GM10847 (cell line): ENCODE results near the gene CCL3.

ENCODE experiments used
- POLR2A ChIP-seq: IDR thresholded peaks from 2 replicates; pipeline ENCODE4 v1.6.1; 2011; ENCODE audit not compliant: insufficient read length; ENCODE audit errors: extremely low read depth

The CCL3 gene

DNA sequence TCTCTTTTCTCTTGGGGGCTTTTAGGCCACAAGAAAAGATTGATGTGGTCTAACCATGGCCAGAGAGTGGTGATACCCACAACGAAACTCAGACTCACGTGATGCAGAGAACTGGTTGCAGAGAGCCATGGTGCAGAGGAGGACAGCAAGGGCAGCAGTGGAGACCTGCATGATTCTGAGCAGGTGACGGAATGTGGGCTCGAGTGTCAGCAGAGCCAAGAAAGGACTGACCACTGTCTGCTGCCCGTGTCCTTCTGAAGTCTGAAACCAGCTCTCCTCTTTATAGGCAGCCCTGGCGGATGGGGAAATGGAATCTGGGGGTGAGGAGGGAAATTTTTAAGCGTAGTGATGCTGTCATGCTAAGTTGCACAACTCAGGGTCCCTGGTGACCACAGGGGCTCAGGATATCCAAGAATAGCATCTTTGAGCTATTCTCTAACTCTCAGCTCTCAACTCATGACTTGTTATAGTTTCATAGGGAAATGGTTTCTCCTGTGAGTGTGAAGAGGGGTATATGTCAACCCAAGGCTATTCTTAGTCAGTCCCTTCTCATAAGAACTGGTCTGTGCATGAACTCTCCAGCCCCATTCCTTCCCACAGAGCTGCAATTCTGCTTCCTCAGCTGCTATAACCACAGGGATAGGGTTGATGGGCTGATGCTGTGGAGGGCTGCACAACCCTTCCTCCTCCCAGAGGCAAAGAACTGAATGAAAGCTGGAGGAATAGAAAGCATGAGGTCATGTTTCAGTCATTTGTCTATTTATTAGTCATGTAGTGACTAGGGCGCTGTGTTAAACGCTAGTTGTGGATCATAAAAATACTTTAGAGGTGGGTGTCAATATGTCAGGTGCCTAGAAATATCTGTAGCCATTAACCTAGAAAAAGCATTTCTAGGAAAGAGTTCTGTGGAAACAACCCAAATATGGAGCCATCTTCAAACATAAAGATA is at the start of gene CCL3:
CCL3 (minus strand) TSS at position 256 of the 949 bp plus-strand sequence; CDS start at position 171, 85 bp downstream.
- TF ChIP-seq POLR2A = peak; percentile 93

DNA sequence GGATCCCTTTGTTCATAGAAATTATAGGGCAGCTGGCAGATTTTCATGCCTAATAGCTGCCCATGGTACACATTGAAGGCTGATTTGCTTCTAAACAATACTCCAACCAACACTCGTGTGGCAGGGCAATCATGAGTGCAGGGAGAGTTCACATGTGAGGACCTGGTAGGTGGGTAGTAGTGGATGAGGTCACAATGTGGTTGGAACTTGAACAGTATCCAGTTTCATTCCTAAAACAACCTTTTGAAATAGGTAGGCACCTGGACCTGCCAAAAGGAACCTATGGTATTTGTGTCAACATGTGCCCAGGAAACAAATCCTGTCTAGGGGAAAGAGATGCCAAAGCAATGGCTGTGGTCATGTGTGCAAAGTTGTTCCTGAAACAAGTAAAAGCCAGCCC is 46.5 kb upstream of the CCL3 start:
- no peak for TF ChIP-seq POLR2A

DNA sequence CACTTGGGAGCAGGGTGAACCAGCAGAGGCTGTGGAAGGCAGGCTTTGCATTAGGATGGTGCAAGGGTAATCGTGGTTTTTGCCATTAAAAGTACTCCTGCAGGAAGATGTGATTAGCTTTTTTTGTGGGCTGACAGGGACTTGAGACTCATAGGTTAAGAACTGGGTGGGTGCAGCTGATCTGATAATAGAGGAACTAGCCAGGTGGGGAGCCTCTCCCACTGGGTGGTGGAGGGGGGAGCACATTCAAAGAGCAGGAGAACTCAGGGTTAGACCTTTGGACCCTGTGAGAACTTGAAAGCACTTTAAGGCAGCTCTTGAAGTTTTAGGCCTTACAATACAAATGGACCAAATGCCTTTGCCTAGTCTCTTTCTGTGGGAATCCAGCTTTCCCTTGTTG is 46.1 kb upstream of the CCL3 start:
- no peak for TF ChIP-seq POLR2A

DNA sequence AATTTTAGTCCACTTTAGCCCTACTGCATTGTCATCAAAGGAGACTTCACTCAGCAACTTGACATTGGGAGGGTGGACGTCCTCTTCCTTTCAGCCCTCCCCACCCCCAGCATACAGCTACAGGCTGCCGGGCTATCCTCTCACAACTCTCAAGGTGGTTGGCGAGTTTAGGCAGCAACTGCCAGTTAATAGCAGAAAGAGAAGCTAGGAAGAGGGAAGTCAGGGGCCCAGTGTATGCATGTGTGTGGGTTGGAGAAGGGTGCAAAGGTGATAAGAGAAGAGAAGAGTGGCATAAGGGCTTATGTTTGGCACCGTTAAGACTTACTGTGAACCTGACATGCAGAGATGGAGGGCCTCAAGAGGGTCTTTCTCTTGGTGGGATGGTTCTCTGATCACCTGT is 45.5 kb upstream of the CCL3 start:
- no peak for TF ChIP-seq POLR2A

DNA sequence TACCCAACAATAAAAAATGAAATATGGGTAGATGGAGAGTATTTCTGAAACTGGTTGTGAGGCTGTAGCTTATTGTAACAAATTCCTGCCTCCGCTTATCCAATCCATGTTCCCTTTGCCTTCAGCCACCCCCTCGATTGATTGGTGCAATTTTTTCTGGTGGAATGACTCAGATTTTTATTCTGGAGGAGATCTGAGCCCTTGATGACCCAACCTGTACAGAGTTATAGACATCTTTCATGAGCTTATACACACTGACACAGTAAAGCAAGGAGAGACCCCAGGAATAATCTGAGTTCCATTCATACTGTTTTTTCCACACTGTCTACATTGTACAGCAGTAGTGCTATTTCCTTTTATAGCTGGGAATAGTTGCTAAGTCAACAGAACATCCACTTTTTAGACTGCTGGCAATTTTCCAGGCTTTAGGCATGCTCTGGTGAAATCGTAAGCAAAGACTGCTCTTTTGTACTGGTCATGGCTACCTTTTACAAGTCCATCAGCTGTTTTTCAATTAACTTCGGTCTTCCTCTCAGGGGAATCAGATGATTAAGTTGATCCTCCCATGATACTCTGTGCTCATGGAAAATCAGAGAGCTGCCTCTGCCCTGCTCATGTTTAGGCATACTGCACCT is 43.8 kb upstream of the CCL3 start:
- TF ChIP-seq POLR2A = no peak

DNA sequence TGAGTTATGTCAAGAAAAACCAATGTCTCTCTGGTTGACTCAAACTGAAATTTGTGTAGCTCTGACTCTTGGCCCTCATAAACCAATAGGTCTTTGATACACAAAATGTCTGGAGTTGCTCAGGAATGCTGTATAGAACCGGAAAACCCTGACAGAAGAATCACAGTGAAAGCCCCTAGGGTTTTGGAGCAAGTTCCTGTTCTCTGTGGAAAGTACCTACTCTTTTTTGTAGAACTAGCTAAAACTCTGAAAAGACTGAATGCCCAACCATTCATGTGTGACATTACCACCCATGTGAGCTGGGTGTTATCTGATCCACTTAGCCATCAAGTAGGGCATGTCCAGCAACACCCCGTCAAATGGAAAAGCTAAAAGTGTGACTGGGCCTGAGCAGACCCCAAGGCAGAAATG is 42.5 kb upstream of the CCL3 start:
- no peak for TF ChIP-seq POLR2A

DNA sequence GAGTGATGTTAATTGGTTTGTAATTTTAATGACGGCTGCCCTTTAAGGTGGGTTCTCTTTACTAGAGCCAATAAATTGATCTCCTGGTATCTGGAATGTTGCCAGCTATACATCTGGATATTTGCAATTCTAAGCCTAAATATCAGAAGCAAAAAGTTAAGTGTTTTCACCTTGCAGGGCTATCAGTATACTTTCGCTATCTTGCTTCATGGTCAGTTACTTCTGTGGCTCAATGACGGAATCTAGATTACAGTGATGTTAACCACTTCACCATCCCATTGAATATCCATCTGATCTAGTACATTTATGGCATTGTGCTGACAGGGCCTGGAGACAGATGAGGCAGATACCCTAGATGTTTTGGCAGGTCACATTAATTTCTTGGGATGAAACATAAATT is 42.0 kb upstream of the CCL3 start:
- TF ChIP-seq POLR2A = no peak

DNA sequence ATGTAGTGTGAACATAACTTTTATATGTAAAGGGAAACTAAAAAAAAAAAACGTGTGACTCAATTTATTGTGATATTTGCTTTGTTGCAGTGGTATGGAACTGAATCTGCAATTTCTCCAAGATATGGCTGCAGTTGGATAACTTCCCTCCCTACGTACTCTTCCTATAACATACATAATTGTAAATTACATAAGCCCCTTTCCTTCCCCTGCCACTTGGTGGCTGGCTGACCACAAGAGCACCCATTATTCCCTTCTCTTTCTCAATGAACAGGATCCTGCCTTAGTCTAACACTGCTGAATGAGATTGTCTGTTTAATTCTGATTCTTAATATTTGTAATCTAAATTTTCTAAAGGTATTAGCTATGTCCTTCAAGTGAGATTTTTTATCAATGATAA is 41.5 kb upstream of the CCL3 start:
- TF ChIP-seq POLR2A = no peak

DNA sequence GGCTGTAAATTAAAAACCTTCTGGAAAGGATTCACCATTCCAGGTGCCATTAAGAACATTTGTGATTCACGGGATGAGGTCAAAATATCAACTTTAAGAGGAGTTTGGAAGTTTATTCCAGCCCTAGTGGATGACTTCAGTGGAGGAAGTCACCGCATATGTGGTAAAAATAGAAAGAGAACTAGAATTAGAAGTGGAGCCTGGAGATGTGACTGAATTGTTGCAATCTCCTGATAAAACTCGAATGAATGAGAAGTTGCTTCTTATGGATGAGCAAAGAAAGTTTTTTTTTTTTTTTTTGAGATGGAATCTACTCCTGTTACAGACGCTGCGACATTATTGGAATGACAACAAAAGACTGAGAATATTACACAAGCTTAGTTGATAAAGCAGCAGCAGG is 40.4 kb upstream of the CCL3 start:
- no peak for TF ChIP-seq POLR2A

DNA sequence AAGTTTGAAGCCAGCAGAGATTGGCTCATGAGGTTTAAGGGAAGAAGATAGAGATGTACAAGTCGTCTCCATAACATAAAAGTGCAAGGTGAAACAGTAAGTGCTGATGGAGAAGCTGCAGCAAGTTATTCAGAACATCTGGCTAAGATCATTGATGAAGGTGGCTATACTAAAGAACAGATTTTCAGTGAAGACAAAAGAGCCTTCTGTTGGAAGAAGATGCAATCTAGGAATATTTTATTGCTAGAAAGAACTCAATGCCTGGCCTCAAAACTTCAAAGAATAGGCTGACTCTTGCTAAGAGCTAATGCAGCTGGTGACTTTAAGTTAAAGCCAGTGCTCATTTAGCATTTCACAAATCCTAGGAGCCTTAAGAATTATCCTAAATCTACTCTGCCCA is 39.7 kb upstream of the CCL3 start:
- no peak for TF ChIP-seq POLR2A

DNA sequence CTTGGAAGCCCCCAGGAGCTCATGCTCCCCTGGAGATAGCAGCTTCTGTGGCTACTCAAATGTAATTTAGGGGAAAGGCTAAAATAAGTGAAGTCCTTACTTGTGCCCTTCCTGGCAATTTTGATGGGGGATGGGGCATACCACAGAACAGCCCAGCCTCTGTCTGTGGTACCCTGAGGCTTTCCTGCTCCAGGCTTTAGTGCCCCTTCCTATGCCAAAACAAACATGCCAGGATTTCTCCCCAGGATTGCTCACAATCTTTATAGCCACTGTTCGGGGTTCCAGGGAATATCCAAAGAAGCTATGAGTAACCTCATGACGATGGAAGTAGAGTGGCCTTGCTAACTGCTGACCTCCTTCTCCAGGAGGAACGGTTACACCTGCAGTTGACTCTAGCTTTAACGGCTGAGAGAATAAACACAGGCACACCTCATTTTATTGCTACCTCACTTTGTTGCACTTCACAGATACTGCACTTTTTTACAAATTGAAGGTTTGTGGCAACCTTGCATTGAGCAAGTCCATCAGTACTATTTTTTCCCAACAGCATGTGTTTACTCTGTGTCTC is 38.6 kb upstream of the CCL3 start:
- TF ChIP-seq POLR2A = no peak

DNA sequence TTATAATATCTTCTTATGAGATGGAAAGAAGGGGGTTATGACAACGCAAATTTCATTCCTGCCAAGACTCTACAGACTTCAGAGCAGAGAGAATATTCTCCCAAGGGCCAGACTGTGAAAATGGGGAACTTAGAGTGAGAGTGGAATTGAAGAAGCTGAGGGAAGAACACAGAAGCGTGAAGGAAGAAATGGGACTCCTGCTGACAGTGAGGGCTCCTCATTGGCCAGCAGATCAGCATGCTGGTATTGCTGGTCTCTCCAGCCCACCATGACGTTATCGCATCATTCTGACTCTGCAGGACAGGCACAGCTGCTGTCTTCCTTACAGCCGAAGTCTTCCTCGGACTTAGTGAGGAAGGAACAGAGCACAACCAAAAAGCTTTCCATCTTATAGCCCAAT is 38.0 kb upstream of the CCL3 start:
- no peak for TF ChIP-seq POLR2A

DNA sequence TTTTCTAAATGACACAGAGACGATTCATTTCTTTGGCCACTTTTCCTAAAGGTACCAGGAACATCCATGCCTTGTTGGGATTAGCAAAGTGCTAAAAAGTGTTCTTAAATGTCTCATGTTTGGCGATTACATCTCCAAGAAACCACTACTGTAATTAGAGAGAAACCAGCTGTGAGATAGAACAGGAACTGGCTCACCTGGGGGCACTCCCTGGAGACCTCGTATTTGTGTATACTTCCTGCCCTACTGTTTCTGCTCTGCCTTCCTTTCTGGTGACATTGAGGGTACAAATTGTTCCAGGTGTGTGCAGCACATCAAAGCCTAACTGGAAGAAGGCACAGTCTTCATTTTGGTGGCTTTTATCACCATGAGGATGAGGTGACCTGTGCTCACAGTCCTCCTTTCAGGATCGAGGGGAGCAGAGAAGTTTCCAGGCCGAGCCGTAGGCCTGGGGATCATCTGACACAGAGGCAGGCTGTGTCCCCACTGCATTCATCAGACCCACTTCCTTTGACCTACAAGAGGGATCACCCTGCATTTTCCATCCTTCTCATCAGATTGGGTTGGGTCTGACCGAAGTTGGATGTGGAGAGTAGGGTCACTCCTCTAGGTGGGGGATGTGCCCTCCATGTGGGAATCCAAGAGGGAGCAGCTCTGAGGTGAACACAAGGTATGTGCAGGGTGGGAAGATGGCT is 37.4 kb upstream of the CCL3 start:
- TF ChIP-seq POLR2A = no peak

DNA sequence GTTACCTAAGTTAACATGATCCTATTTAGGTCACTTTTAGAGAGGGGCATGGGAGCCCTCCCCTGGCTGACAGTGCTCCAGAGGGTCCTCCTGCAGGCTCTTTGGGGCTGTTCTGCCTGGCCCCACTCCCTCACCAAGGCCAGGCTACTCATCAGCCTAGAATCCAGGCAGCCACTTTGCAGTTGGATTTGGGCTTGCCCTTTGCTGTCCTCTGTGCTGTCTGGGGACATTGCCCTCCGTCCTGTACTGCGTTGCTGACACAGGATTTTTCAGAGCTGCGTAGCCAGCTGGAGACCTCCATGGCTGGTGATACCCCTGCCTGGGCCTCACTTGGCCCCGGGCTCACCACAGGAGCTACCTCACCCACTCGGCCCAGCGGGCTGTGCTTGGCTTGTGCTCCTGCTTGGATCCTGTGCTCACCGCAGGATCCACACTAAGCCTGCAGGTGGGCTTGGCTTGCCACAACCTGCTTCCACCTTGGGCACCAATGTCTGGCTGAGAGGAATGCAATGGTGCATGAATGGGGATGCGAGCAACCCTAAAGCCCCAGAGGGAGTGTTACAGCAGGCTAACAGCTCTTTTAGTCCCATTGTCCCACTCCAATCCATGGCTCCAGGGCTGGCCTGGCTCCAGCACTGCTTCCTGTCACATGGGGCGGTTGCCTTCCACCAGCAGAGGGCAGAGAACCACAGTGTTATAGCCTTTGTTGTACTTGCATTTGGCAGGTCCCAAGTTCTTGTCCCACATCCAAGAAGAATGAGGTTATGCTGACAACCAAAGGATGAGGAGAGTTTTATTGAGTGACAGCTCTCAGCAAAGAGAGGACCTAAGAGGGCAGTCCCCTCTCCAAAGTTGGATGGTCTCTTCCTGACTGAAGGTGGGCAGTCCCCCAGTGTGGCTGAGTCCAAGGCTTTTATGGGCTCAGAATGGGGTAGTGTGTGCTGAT is 35.2 kb upstream of the CCL3 start:
- TF ChIP-seq POLR2A = no peak
